Measurements from ENCODE around the gene SMURF2.

SMURF2 gene

DNA sequence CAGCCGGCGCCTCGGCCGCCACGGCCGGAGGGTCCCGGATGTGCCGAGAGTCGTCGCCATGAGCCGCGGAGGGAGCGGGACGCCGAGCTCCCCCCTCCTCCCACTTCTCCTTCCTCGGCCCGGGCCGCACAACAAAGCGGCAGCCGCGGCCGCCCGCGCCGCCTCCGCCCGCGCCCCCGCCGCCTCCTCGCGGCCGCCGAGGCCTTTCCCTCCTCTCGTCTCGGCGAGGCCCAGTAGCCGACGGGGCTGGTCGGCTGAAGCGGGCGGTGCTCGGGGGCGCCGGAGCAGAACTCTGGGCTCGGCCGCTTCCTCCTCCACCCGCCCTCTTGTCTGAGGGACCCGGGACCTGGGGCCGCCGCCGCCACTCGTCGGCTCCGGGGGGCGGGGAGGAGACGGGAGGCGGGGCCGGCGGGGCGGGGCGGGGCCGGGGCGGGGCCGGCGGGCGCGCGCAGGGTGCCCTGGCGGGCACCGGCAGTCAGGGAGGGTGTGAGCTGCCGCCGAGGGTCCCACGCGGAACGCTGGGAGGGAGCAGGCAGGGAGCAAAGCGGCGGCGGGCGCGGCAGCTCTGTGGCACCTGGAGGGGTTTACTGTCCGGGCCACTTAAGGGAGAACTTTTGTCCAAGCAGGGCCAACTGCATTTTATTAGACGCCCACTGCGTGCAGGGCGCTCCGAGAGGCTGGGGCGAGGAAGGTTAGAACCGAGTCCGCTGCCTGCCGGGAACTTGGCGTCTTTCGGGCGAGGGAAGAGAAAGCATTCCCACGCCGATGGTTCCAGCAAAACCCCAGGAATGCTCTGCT lies at the start of gene SMURF2:
Gene SMURF2, minus strand, starts transcription at position 332 of the 798 bp plus-strand sequence. CDS start 427 bp downstream, outside the sequence.
- peak within 1 kb of the TSS; percentile 65 for H3K4me3 ChIP-seq (ENCODE audit: insufficient read length, low read depth)
- peaks cover 9% of the 10 kb centered on the region for H3K27me3 ChIP-seq (ENCODE audit: insufficient read depth, insufficient read length)
- DNase-seq (ENCODE audit: low read depth, low spot score): peak; percentile 42
- no peaks in the 10 kb centered on the region for H3K36me3 ChIP-seq (ENCODE audit: insufficient read depth, insufficient read length, low read length)
- no peaks in the 10 kb centered on the region for H3K9me3 ChIP-seq (ENCODE audit: insufficient read depth, low read length)
- H3K4me1 ChIP-seq (ENCODE audit: insufficient read depth, insufficient read length): no peaks in the 10 kb centered on the region
- no peak for TF ChIP-seq SUZ12 (IDR thresholded peaks at IDR 0.05; ENCODE audit: extremely low read depth, insufficient read depth, insufficient read length)
- TF ChIP-seq ZNF274 (IDR thresholded peaks at IDR 0.05; ENCODE audit: low read depth, low read length): no peak
- no peak for TF ChIP-seq YY1 (IDR thresholded peaks at IDR 0.05; ENCODE audit: insufficient read depth, insufficient read length)
- peak within 1 kb of the TSS; percentile 90 for H3K9ac ChIP-seq (ENCODE audit: insufficient read length, low read depth)

DNA sequence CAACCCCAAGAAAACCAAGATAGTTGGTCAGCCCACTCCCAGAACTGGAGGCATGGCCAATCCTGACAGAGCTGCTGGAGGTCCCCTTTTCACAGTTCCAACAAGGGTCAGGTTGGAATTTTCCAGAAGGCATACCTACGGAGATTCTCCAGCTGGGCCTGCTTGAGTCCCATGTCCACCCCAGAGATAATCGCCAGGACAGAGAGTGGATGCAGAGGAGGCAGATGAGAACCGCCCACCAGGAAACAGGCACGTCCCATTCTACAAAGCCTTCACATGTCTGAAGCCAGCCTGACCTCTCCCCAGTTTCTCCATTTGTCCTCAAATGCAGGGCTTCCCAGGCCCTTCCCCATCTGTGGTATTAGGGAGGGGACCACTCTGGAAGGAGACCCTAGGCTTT lies 47.4 kb upstream of the SMURF2 start:
- DNase-seq (ENCODE audit: low read depth, low spot score): no peak
- no peak overlapping the region for H3K4me3 ChIP-seq (ENCODE audit: insufficient read length, low read depth)
- no peak overlapping the region for H3K9ac ChIP-seq (ENCODE audit: insufficient read length, low read depth)
- no peaks in the 10 kb centered on the region for H3K9me3 ChIP-seq (ENCODE audit: insufficient read depth, low read length)
- H3K36me3 ChIP-seq (ENCODE audit: insufficient read depth, insufficient read length, low read length): no peaks in the 10 kb centered on the region
- no peaks in the 10 kb centered on the region for H3K27me3 ChIP-seq (ENCODE audit: insufficient read depth, insufficient read length)
- H3K4me1 ChIP-seq (ENCODE audit: insufficient read depth, insufficient read length): no peaks in the 10 kb centered on the region
- no peak for TF ChIP-seq SUZ12 (IDR thresholded peaks at IDR 0.05; ENCODE audit: extremely low read depth, insufficient read depth, insufficient read length)
- no peak for TF ChIP-seq ZNF274 (IDR thresholded peaks at IDR 0.05; ENCODE audit: low read depth, low read length)
- no peak for TF ChIP-seq YY1 (IDR thresholded peaks at IDR 0.05; ENCODE audit: insufficient read depth, insufficient read length)

DNA sequence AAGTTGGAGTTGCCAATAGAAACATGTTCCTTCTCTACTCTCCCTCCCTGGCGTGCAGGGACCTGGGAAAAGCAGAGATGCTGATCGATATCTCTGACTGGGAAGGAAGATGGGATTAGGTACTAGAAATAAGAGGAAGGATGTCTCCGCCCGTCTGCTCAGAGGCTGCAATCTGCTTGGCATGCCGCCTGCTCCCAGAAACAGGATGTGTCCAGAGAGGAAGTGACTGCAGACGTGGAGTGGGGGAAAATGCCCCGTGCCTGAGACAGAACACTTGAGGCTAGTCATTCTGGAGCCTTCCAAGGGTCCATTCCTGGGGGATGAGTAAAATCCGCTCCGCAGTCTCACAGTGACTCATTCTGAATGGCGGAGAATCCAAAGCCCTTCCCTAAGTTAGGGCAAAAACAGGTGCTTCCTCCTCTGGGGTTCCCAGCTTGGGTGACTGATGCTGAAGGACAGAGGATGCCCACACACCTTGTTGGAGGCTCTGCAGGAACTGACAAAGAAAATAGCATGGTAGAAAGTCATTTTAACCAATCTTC lies 45.0 kb upstream of the SMURF2 start:
- no peak overlapping the region for H3K4me3 ChIP-seq (ENCODE audit: insufficient read length, low read depth)
- H3K9ac ChIP-seq (ENCODE audit: insufficient read length, low read depth): no peak overlapping the region
- no peaks in the 10 kb centered on the region for H3K9me3 ChIP-seq (ENCODE audit: insufficient read depth, low read length)
- TF ChIP-seq ZNF274 (IDR thresholded peaks at IDR 0.05; ENCODE audit: low read depth, low read length) (no peak), SUZ12 (IDR thresholded peaks at IDR 0.05; ENCODE audit: extremely low read depth, insufficient read depth, insufficient read length) (no peak), YY1 (IDR thresholded peaks at IDR 0.05; ENCODE audit: insufficient read depth, insufficient read length) (no peak)
- H3K36me3 ChIP-seq (ENCODE audit: insufficient read depth, insufficient read length, low read length): no peaks in the 10 kb centered on the region
- H3K4me1 ChIP-seq (ENCODE audit: insufficient read depth, insufficient read length): no peaks in the 10 kb centered on the region
- DNase-seq (ENCODE audit: low read depth, low spot score): no peak
- H3K27me3 ChIP-seq (ENCODE audit: insufficient read depth, insufficient read length): no peaks in the 10 kb centered on the region

GRCh38 chr17:64706224-64707049 lies 44.3 kb upstream of the SMURF2 start:
- Histone ChIP-seq H3K36me3 (ENCODE audit: insufficient read depth, insufficient read length, low read length) (no peaks in the 10 kb centered on the region), H3K9ac (ENCODE audit: insufficient read length, low read depth) (no peak overlapping the region), H3K27me3 (ENCODE audit: insufficient read depth, insufficient read length) (no peaks in the 10 kb centered on the region), H3K4me3 (ENCODE audit: insufficient read length, low read depth) (no peak overlapping the region), H3K4me1 (ENCODE audit: insufficient read depth, insufficient read length) (no peaks in the 10 kb centered on the region), H3K9me3 (ENCODE audit: insufficient read depth, low read length) (no peaks in the 10 kb centered on the region)
- TF ChIP-seq YY1 (IDR thresholded peaks at IDR 0.05; ENCODE audit: insufficient read depth, insufficient read length) (no peak), ZNF274 (IDR thresholded peaks at IDR 0.05; ENCODE audit: low read depth, low read length) (no peak), SUZ12 (IDR thresholded peaks at IDR 0.05; ENCODE audit: extremely low read depth, insufficient read depth, insufficient read length) (no peak)
- DNase-seq (ENCODE audit: low read depth, low spot score): no peak

DNA sequence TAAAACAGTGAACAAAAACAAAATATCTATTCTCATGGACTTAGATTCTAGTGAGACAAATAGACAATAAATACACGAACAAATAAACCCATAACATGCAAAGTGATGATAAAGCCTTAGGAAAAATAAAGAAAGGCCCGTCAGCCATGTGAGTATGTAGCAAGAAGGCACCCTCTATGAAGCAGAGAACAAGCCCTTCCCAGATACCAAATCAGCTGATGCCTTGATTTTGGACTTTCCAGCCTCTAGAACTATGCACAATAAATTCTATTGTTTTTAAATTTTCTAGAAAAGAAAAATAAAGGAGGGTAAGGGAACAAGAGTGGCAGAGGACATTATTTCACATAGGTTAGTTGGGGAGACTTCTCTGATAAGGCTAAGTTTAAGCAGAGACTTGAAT lies 40.7 kb upstream of the SMURF2 start:
- H3K36me3 ChIP-seq (ENCODE audit: insufficient read depth, insufficient read length, low read length): no peaks in the 10 kb centered on the region
- H3K9ac ChIP-seq (ENCODE audit: insufficient read length, low read depth): no peak overlapping the region
- H3K4me1 ChIP-seq (ENCODE audit: insufficient read depth, insufficient read length): peaks cover 2% of the 10 kb centered on the region
- DNase-seq (ENCODE audit: low read depth, low spot score): no peak
- H3K9me3 ChIP-seq (ENCODE audit: insufficient read depth, low read length): no peaks in the 10 kb centered on the region
- TF ChIP-seq YY1 (IDR thresholded peaks at IDR 0.05; ENCODE audit: insufficient read depth, insufficient read length): no peak
- H3K4me3 ChIP-seq (ENCODE audit: insufficient read length, low read depth): no peak overlapping the region
- no peaks in the 10 kb centered on the region for H3K27me3 ChIP-seq (ENCODE audit: insufficient read depth, insufficient read length)

DNA sequence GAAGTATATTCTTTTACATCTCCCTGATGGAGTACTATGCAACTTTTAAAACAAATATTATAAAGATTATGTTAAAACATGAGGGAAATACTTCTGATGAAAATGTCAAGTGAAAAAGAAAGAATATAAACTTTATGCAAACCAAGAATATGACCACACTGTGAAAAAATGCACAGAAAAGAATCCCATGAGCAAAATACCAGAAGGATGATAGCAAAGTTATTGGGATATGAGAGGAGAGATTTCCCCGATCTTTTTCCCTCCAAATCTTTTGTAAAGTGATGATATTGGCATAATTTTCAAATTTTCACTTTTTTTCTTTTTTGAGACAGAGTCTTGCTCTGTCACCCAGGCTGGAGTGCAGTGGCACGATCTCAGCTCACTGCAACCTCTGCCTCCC lies 36.6 kb upstream of the SMURF2 start:
- no peak overlapping the region for H3K9ac ChIP-seq (ENCODE audit: insufficient read length, low read depth)
- H3K4me1 ChIP-seq (ENCODE audit: insufficient read depth, insufficient read length): peaks cover 2% of the 10 kb centered on the region
- H3K4me3 ChIP-seq (ENCODE audit: insufficient read length, low read depth): no peak overlapping the region
- H3K27me3 ChIP-seq (ENCODE audit: insufficient read depth, insufficient read length): no peaks in the 10 kb centered on the region
- DNase-seq (ENCODE audit: low read depth, low spot score): no peak
- TF ChIP-seq YY1 (IDR thresholded peaks at IDR 0.05; ENCODE audit: insufficient read depth, insufficient read length): no peak
- no peak for TF ChIP-seq SUZ12 (IDR thresholded peaks at IDR 0.05; ENCODE audit: extremely low read depth, insufficient read depth, insufficient read length)
- TF ChIP-seq ZNF274 (IDR thresholded peaks at IDR 0.05; ENCODE audit: low read depth, low read length): no peak
- no peaks in the 10 kb centered on the region for H3K36me3 ChIP-seq (ENCODE audit: insufficient read depth, insufficient read length, low read length)
- no peaks in the 10 kb centered on the region for H3K9me3 ChIP-seq (ENCODE audit: insufficient read depth, low read length)

GRCh38 chr17:64694207-64694606 lies 32.1 kb upstream of the SMURF2 start:
- H3K9ac ChIP-seq (ENCODE audit: insufficient read length, low read depth): no peak overlapping the region
- DNase-seq (ENCODE audit: low read depth, low spot score): no peak
- TF ChIP-seq YY1 (IDR thresholded peaks at IDR 0.05; ENCODE audit: insufficient read depth, insufficient read length): no peak
- TF ChIP-seq ZNF274 (IDR thresholded peaks at IDR 0.05; ENCODE audit: low read depth, low read length): no peak
- no peak for TF ChIP-seq SUZ12 (IDR thresholded peaks at IDR 0.05; ENCODE audit: extremely low read depth, insufficient read depth, insufficient read length)
- H3K36me3 ChIP-seq (ENCODE audit: insufficient read depth, insufficient read length, low read length): no peaks in the 10 kb centered on the region
- H3K9me3 ChIP-seq (ENCODE audit: insufficient read depth, low read length): no peaks in the 10 kb centered on the region
- H3K4me1 ChIP-seq (ENCODE audit: insufficient read depth, insufficient read length): no peaks in the 10 kb centered on the region
- H3K27me3 ChIP-seq (ENCODE audit: insufficient read depth, insufficient read length): no peaks in the 10 kb centered on the region
- no peak overlapping the region for H3K4me3 ChIP-seq (ENCODE audit: insufficient read length, low read depth)

All from NT2/D1 (cell line).